ENCODE measurements around the gene OCIAD1.
"Not testable (repeated sequence)": the region's sequence is repeated elsewhere in the genome, so short reads cannot be mapped to it uniquely, and the experiment has no call there.

Gene OCIAD1

GRCh38 chr4:48830706-48831531 is at the start of gene OCIAD1:
OCIAD1 (plus strand) TSS chr4:48831088; CDS start chr4:48832625, 1,537 bp downstream.
- DNase-seq (ENCODE audit: low spot score) = peak; percentile 98

GRCh38 chr4:48781968-48782367 is 48.9 kb upstream of the OCIAD1 start:
- DNase-seq (ENCODE audit: low spot score) = no peak

- DNase-seq (ENCODE audit: low spot score) = no peak
These were observed 45.6 kb upstream of the OCIAD1 start for GRCh38 chr4:48785302-48785701.

- no peak for DNase-seq (ENCODE audit: low spot score)
These were observed 44.3 kb upstream of the OCIAD1 start for GRCh38 chr4:48786549-48786948.

- no peak for DNase-seq (ENCODE audit: low spot score)
These were observed 43.8 kb upstream of the OCIAD1 start for GRCh38 chr4:48787056-48787455.

GRCh38 chr4:48790561-48790960 is 40.3 kb upstream of the OCIAD1 start:
- DNase-seq (ENCODE audit: low spot score) = no peak

GRCh38 chr4:48791313-48791712 is 39.6 kb upstream of the OCIAD1 start:
- no peak for DNase-seq (ENCODE audit: low spot score)

- DNase-seq (ENCODE audit: low spot score) = no peak
These were observed 38.4 kb upstream of the OCIAD1 start for GRCh38 chr4:48792348-48793006.

- no peak for DNase-seq (ENCODE audit: low spot score)
These were observed 35.8 kb upstream of the OCIAD1 start for GRCh38 chr4:48795108-48795507.

GRCh38 chr4:48796191-48796926 is 34.5 kb upstream of the OCIAD1 start:
- no peak for DNase-seq (ENCODE audit: low spot score)

- DNase-seq (ENCODE audit: low spot score) = no peak
These were observed 33.8 kb upstream of the OCIAD1 start for GRCh38 chr4:48796927-48797679.

- no peak for DNase-seq (ENCODE audit: low spot score)
These were observed 32.8 kb upstream of the OCIAD1 start for GRCh38 chr4:48798117-48798516.

- DNase-seq (ENCODE audit: low spot score) = no peak
These were observed 31.7 kb upstream of the OCIAD1 start for GRCh38 chr4:48799157-48799556.

GRCh38 chr4:48800155-48800554 is 30.7 kb upstream of the OCIAD1 start:
- DNase-seq (ENCODE audit: low spot score) = not testable (repeated sequence)

GRCh38 chr4:48801016-48801715 is 29.7 kb upstream of the OCIAD1 start:
- DNase-seq (ENCODE audit: low spot score) = no peak

- DNase-seq (ENCODE audit: low spot score) = no peak
These were observed 26.1 kb upstream of the OCIAD1 start for GRCh38 chr4:48804584-48805301.

- no peak for DNase-seq (ENCODE audit: low spot score)
These were observed 18.0 kb upstream of the OCIAD1 start for GRCh38 chr4:48812866-48813265.

GRCh38 chr4:48813964-48814363 is 16.9 kb upstream of the OCIAD1 start:
- DNase-seq (ENCODE audit: low spot score) = no peak

GRCh38 chr4:48815483-48815882 is 15.4 kb upstream of the OCIAD1 start:
- DNase-seq (ENCODE audit: low spot score) = no peak

GRCh38 chr4:48816297-48816696 is 14.6 kb upstream of the OCIAD1 start:
- DNase-seq (ENCODE audit: low spot score) = not testable (repeated sequence)

- DNase-seq (ENCODE audit: low spot score) = no peak
These were observed 13.9 kb upstream of the OCIAD1 start for GRCh38 chr4:48816971-48817370.

Data from activated CD4-positive, alpha-beta T cell treated with anti-CD3 and anti-CD28 coated beads, Interleukin-2, Interleukin-4, amounts not matched to agents 100 ng/mL and 50 ng/mL, durations not matched to agents 16 hours and 8 hours (primary cell).